H9 (cell line): Measurements from ENCODE around the gene ZNF341. TPM values are rescaled to one million over a fixed set of nuclear protein-coding genes. Genes with fewer than 3 reads are reported as not detected.

Source experiments
- DNase-seq: peaks from one replicate; pipeline ENCODE4 v3.0.0-alpha.2; 2017
- H2AFZ ChIP-seq: one replicate; pipeline ENCODE4 v1.6.1; 2013; ENCODE audit warnings: mild to moderate bottlenecking, low read length, control low read depth, moderate library complexity
- H2AK5ac ChIP-seq: 2 replicates; pipeline ENCODE4 v1.6.1; 2013; ENCODE audit warnings: low read length, control low read depth, mixed read lengths; ENCODE audit not compliant: insufficient read length
- H2BK120ac ChIP-seq: one replicate; pipeline ENCODE4 v1.6.1; 2013; ENCODE audit warnings: low read depth, mild to moderate bottlenecking, low read length, control low read depth, inconsistent platforms; ENCODE audit not compliant: poor library complexity, severe bottlenecking
- H2BK12ac ChIP-seq: 2 replicates; pipeline ENCODE4 v1.6.1; 2013; ENCODE audit warnings: low read length, control low read depth, mixed read lengths, low read depth; ENCODE audit not compliant: insufficient read length
- H2BK15ac ChIP-seq: 2 replicates; pipeline ENCODE4 v1.6.1; 2013; ENCODE audit warnings: low read depth, low read length, control low read depth
- H2BK20ac ChIP-seq: one replicate; pipeline ENCODE4 v1.6.1; 2013; ENCODE audit warnings: low read depth, mild to moderate bottlenecking, low read length, control low read depth, inconsistent platforms; ENCODE audit not compliant: poor library complexity, severe bottlenecking
- H2BK5ac ChIP-seq: 2 replicates; pipeline ENCODE4 v1.6.1; 2013; ENCODE audit warnings: low read length, control low read depth, mixed read lengths; ENCODE audit not compliant: insufficient read length
- H3K14ac ChIP-seq: 2 replicates; pipeline ENCODE4 v1.6.1; 2013; ENCODE audit warnings: low read length, control low read depth; ENCODE audit not compliant: insufficient read depth
- H3K18ac ChIP-seq: 2 replicates; pipeline ENCODE4 v1.6.1; 2013; ENCODE audit warnings: low read depth, mild to moderate bottlenecking, mixed read lengths, low read length, control low read depth; ENCODE audit not compliant: insufficient read length
- H3K23ac ChIP-seq: 2 replicates; pipeline ENCODE4 v1.6.1; 2013; ENCODE audit warnings: low read length, control low read depth, mixed read lengths, low read depth; ENCODE audit not compliant: insufficient read length
- H3K23me2 ChIP-seq: 2 replicates; pipeline ENCODE4 v1.6.1; 2013; ENCODE audit warnings: low read depth, mild to moderate bottlenecking, mixed read lengths, low read length, control low read depth; ENCODE audit not compliant: insufficient read length, poor library complexity, severe bottlenecking
- H3K27ac ChIP-seq: 2 replicates; pipeline ENCODE4 v1.5.1; 2013; ENCODE audit warnings: low read length, control low read depth, mixed read lengths, low read depth; ENCODE audit not compliant: insufficient read length
- H3K27me3 ChIP-seq: 2 replicates; pipeline ENCODE4 v1.6.1; 2013; ENCODE audit warnings: low read length, control low read depth, inconsistent platforms; ENCODE audit not compliant: insufficient read depth
- H3K4ac ChIP-seq: 2 replicates; pipeline ENCODE4 v1.6.1; 2013; ENCODE audit warnings: low read depth, mild to moderate bottlenecking, control low read depth, inconsistent platforms, low read length, moderate library complexity
- H3K4me1 ChIP-seq: 2 replicates; pipeline ENCODE4 v1.6.1; 2013; ENCODE audit warnings: low read length, control low read depth, inconsistent platforms; ENCODE audit not compliant: insufficient read depth
- H3K4me2 ChIP-seq: 2 replicates; pipeline ENCODE4 v1.6.1; 2013; ENCODE audit warnings: low read length, control low read depth, mixed read lengths; ENCODE audit not compliant: insufficient read length, insufficient read depth
- H3K56ac ChIP-seq: 2 replicates; pipeline ENCODE4 v1.6.1; 2013; ENCODE audit warnings: low read depth, mild to moderate bottlenecking, mixed read lengths, low read length, control low read depth; ENCODE audit not compliant: insufficient read length
- H3K79me1 ChIP-seq: 2 replicates; pipeline ENCODE4 v1.6.1; 2013; ENCODE audit warnings: low read depth, mild to moderate bottlenecking, moderate library complexity, low read length, control low read depth, inconsistent platforms; ENCODE audit not compliant: insufficient read depth, poor library complexity, severe bottlenecking
- H3K79me2 ChIP-seq: 2 replicates; pipeline ENCODE4 v1.6.1; 2013; ENCODE audit warnings: low read length, control low read depth, inconsistent platforms; ENCODE audit not compliant: insufficient read depth
- H3K9ac ChIP-seq: 2 replicates; pipeline ENCODE4 v1.6.1; 2013; ENCODE audit warnings: low read length, control low read depth, mixed read lengths; ENCODE audit not compliant: insufficient read length; ENCODE audit errors: extremely low read depth
- H3K9me3 ChIP-seq: one replicate; pipeline ENCODE4 v1.6.1; 2013; ENCODE audit warnings: low read depth, low read length, inconsistent platforms; ENCODE audit not compliant: control insufficient read depth
- H3T11ph ChIP-seq: one replicate; pipeline ENCODE4 v1.6.1; 2013; ENCODE audit warnings: mild to moderate bottlenecking, low read length, control low read depth, inconsistent platforms
- H4K20me1 ChIP-seq: one replicate; pipeline ENCODE4 v1.6.1; 2013; ENCODE audit not compliant: control insufficient read depth, insufficient read length, insufficient read depth
- H4K5ac ChIP-seq: 2 replicates; pipeline ENCODE4 v1.6.1; 2013; ENCODE audit warnings: low read depth, mild to moderate bottlenecking, mixed read lengths, low read length, control low read depth; ENCODE audit not compliant: insufficient read length
- H4K8ac ChIP-seq: replicated peaks from 2 replicates; pipeline ENCODE4 v1.6.1; 2013; ENCODE audit warnings: low read length, control low read depth, mixed read lengths, low read depth; ENCODE audit not compliant: insufficient read length
- H4K91ac ChIP-seq: 2 replicates; pipeline ENCODE4 v1.6.1; 2013; ENCODE audit warnings: low read depth, mild to moderate bottlenecking, moderate library complexity, mixed read lengths, low read length, control low read depth; ENCODE audit not compliant: insufficient read length
- H3K27ac Mint-ChIP-seq, 3 experiments: 2 replicates in 2 of 3; 3 replicates in 1 of 3; pipeline ENCODE4 v1.8.0; 2020 to 2021; ENCODE audit warnings: mixed read lengths in 3 of 3, mild to moderate bottlenecking in 1 of 3, moderate library complexity in 1 of 3
- H3K27me3 Mint-ChIP-seq: 2 replicates; pipeline ENCODE4 v1.8.0; 2021; ENCODE audit warnings: low read depth, mild to moderate bottlenecking, moderate library complexity, mixed read lengths
- H3K36me3 Mint-ChIP-seq, 3 experiments: 2 replicates in 2 of 3; 3 replicates in 1 of 3; pipeline ENCODE4 v1.8.0; 2020 to 2021; ENCODE audit warnings: low read depth in 3 of 3, mixed read lengths in 3 of 3; ENCODE audit not compliant: insufficient read depth in 1 of 3
- H3K4me1 Mint-ChIP-seq, 2 experiments: 2 replicates each; pipeline ENCODE4 v1.8.0; 2020; ENCODE audit warnings: mixed read lengths in 2 of 2
- H3K4me3 Mint-ChIP-seq, 2 experiments: 2 replicates in 1 of 2; 3 replicates in 1 of 2; pipeline ENCODE4 v1.8.0; 2020 to 2021; ENCODE audit warnings: mild to moderate bottlenecking in 2 of 2, mixed read lengths in 2 of 2, moderate library complexity in 1 of 2
- H3K9me3 Mint-ChIP-seq, 2 experiments: 2 replicates in 1 of 2; 3 replicates in 1 of 2; pipeline ENCODE4 v1.8.0; 2020; ENCODE audit warnings: mild to moderate bottlenecking in 2 of 2, mixed read lengths in 2 of 2, moderate library complexity in 1 of 2
- CTCF ChIP-seq: fragments of 200-600 bp; sonication (generic); conservative IDR thresholded peaks from 3 replicates; pipeline ENCODE4 v1.8.0; 2021; ENCODE audit warnings: antibody characterized with exemption, mild to moderate bottlenecking
- WGBS: extraction: QIAGEN DNeasy Blood & Tissue Kit; methylation state at CpG from one replicate; pipeline ENCODE4 v1.1.7; 2013; ENCODE audit warnings: missing lambda C conversion rate, low lambda C conversion rate, mixed read lengths; ENCODE audit not compliant: insufficient read length; ENCODE audit errors: extremely low coverage; 5-methylcytosine and 5-hydroxymethylcytosine counted together
- total RNA-seq: library from RNA; stranded (reverse); gene quantifications from 2 replicates; pipeline ENCODE4 v1.2.1, GENCODE V29; 2021

Gene ZNF341
- total RNA-seq, 1 experiment from 2014 or later: 5.2 TPM

- no peak overlapping the region for H3K18ac ChIP-seq
- H3K4me2 ChIP-seq: no peak overlapping the region
- H3K23ac ChIP-seq: no peak overlapping the region
- Mint-ChIP-seq H3K9me3 (no peaks in the 10 kb centered on the region; a peak in 2 of 5 replicates), H3K4me3 (no peak overlapping the region), H3K27ac (no peak overlapping the region), H3K36me3 (peaks cover 0 to 2% (median 0%) of the 10 kb centered on the region in 3 experiments; a peak in 2 of 7 replicates), H3K27me3 (peaks cover 7% of the 10 kb centered on the region), H3K4me1 (peaks cover 3 to 5% of the 10 kb centered on the region in 2 experiments; a peak in 1 of 4 replicates)
- H3K79me2 ChIP-seq: no peaks in the 10 kb centered on the region
- no peak overlapping the region for H3K14ac ChIP-seq
- no peak overlapping the region for H4K91ac ChIP-seq
- no peak overlapping the region for H2AK5ac ChIP-seq
- no peak overlapping the region for H4K5ac ChIP-seq
- WGBS: no CpG with 5 or more reads among the region's 2 CpGs
- no peak overlapping the region for H3K4ac ChIP-seq
- no peaks in the 10 kb centered on the region for H3K9me3 ChIP-seq
- no peak overlapping the region for H3K9ac ChIP-seq
- no peak for TF ChIP-seq CTCF
- H2AFZ ChIP-seq: no peak overlapping the region
- H3K27me3 ChIP-seq: no peaks in the 10 kb centered on the region
- H2BK20ac ChIP-seq: no peak overlapping the region
- no peaks in the 10 kb centered on the region for H4K20me1 ChIP-seq
- DNase-seq: no peak
- H3K79me1 ChIP-seq: no peaks in the 10 kb centered on the region
- H3K4me1 ChIP-seq: no peaks in the 10 kb centered on the region
- H2BK15ac ChIP-seq: no peak overlapping the region
- no peak overlapping the region for H2BK120ac ChIP-seq
- no peak overlapping the region for H2BK12ac ChIP-seq
- peaks cover 7% of the 10 kb centered on the region for H3K23me2 ChIP-seq
- H3T11ph ChIP-seq: no peak overlapping the region
- H2BK5ac ChIP-seq: no peak overlapping the region
- no peak overlapping the region for H3K27ac ChIP-seq
- no peak overlapping the region for H4K8ac ChIP-seq
- no peak overlapping the region for H3K56ac ChIP-seq
Observed at GRCh38 chr20:33716498-33716897, 15.3 kb upstream of the ZNF341 start.
